HG02571 (cell line): Measurements from ENCODE around the gene ETV1.

Source experiments
- ATAC-seq: cut with Tn5 transposase; IDR thresholded peaks from one replicate; pipeline ENCODE4 v1.9.1; 2021; ENCODE audit warnings: mild to moderate bottlenecking, moderate library complexity; ENCODE audit not compliant: unreplicated experiment

The ETV1 gene

GRCh38 chr7:13886356-13886755 lies 103.1 kb downstream of the ETV1 start:
- ATAC-seq: no peak

DNA sequence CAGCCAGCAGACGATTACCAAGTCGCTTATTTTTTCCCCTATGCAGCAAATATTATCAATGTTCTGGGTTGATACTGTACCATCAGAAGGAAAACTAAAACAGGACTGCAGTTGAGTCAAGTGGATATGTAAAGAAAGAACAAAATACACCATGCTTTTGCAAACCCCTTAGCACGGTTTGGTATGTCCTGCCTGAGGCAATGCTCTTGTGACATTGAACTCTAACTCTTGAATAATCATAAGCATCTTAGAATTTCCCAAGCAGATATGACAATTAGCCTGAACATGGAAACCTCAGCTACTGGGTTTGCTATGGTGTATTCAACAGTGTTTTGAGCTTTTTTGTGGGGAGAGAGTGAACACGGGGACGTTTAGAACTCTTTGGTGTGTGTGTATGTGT lies 107.4 kb downstream of the ETV1 start:
- no peak for ATAC-seq

- ATAC-seq: no peak
These were observed 108.7 kb downstream of the ETV1 start for GRCh38 chr7:13880789-13881188.

- no peak for ATAC-seq
These were observed 109.3 kb downstream of the ETV1 start for GRCh38 chr7:13879994-13880686.

- ATAC-seq: no peak
These were observed 110.3 kb downstream of the ETV1 start for GRCh38 chr7:13879143-13879542.

- no peak for ATAC-seq
These were observed 111.3 kb downstream of the ETV1 start for GRCh38 chr7:13878154-13878553.

- no peak for ATAC-seq
These were observed 113.9 kb downstream of the ETV1 start for GRCh38 chr7:13875496-13876074.

DNA sequence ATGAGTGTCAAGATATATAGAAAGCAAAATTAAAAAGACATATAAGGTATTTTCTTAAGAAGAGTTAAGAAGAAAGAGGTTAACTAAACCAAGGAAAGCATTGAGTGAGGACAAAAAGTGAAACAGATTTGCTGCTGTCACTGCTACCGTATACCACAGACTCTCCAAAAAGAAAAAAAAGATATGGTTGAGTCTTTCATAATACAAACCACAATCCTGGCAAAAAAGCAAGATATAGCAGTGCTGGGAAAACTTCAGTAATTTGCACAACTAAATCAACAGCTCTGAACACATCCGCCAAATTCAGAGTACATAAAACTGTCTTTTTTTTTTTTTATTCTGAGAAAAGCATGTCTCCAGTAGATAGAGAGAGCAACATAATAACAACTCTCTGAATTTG lies 114.7 kb downstream of the ETV1 start:
- ATAC-seq: no peak

DNA sequence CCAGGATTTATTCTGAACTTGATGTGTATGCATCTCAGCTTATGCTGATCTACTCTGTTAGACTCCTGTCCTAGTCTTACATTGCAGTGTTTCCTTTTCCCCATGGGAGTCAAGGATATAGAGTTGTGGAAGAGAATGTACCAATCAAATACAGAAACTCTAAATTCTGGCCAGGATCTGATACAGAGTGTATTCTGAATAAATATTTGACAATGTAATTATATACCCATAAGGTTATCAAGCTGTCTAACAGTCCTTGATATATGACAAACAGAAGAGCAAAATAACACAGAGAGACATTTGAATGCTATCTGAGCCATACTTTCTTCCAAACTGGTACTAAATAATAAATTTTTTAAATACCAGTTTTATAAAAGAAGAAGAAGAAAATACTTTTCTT lies 116.8 kb downstream of the ETV1 start:
- no peak for ATAC-seq

DNA sequence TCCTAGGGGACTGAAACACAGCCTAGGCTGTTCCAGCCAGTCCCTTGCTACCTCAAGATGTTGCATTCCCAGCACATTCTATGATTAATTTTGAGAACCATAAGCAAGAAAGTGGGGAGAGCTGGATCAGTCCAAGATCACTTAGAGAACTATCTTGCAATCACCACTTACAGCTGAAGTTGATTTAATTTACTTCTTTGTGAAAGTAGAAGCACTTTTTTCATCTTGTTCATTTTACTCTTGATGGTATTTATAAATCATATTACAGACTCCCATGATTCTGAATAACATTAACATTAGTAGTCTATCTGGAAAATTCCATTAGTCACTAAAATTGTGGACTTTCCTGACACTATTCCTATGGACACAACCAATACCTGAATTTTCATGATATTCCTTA lies 118.5 kb downstream of the ETV1 start:
- ATAC-seq: no peak

GRCh38 chr7:13860734-13861133 lies 128.7 kb downstream of the ETV1 start:
- ATAC-seq: no peak

- ATAC-seq: no peak
These were observed 133.5 kb downstream of the ETV1 start for GRCh38 chr7:13856012-13856411.

DNA sequence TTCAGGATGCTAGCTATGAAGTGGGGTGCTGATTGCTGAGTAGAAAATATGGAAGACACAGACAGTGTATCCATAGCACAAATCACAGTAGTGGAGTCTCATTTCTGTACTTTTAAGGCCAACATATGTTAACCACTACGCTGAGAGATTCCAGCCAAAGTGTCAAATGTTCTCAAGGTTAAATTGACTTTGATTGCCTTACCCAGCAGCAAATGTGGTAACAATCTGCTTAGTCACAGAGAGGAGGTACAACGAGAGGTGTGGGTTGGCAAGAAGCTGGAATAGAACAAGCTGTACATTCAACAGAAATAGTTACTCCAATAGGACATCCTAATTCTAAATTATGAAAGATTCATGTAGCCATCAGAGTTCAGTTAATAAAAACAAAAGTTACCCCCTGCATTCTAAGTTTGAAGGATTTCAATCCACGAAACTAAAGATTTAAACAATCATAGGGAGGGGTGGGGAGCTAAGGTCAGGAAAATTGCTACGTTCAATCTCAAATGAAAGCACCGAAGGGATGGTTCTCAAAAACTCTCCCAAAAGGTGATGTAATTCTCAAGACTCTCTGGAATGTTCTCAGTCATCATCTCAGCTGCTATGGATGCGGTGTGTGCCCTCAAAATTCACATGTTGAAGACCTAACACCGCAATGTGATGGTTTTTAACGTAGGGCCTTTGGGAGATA lies 137.0 kb downstream of the ETV1 start:
- no peak for ATAC-seq

- ATAC-seq: no peak
These were observed 137.7 kb downstream of the ETV1 start for GRCh38 chr7:13851736-13852135.

GRCh38 chr7:13850185-13850752 lies 139.2 kb downstream of the ETV1 start:
- no peak for ATAC-seq

DNA sequence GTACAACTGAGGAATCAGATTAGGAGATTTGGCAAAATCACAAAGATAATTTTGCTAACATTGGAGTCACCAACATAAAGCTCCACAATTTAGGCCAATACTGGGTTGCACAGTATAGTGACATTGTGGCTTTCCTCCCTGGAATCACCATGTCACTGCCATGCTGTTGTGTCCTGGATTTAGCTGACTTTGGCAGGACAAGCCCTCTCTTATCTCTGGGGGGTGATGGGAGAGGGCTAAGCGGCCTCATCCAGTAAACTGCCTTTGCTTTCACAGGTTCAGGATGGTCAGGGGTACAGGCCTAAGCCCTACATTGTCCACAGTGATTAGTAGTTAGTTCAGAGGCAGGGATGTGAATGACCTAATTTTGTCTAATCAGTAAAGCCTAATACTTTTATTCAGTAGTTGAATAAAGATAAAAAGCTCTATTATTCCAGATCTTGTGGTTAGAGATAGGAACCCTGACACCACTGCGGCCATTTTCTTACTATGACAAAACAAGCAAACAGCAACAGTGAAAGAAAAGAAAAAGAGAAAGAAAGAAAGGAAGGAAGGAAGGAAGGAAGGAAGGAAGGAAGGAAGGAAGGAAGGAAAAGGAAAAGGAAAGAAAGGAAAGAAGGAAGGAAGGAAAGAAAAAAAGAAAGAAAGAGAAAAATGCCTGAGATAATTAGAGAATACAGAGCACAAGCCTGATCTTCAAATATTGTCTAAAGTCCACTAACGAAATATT lies 140.1 kb downstream of the ETV1 start:
- ATAC-seq: no peak

- no peak for ATAC-seq
These were observed 140.8 kb downstream of the ETV1 start for GRCh38 chr7:13848681-13849131.

DNA sequence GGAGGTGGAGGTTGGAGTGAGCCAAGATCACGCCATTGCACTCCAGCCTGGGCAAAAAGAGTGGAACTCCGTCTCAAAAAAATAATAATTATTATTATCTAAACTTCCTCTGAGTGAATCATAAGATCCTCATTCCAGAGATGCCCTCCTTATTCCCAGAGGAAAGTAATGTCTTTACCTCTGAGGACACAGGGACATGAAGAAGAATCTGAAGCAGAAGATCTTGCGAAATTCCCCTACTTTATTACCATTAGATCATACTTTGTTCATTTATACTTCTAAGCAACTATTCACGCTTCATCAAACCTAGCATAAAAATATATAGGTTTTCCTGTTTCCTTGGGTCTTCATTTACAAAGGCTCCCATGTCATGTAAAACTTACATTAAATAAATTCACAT lies 143.1 kb downstream of the ETV1 start:
- no peak for ATAC-seq

GRCh38 chr7:13845601-13846000 lies 143.9 kb downstream of the ETV1 start:
- no peak for ATAC-seq

DNA sequence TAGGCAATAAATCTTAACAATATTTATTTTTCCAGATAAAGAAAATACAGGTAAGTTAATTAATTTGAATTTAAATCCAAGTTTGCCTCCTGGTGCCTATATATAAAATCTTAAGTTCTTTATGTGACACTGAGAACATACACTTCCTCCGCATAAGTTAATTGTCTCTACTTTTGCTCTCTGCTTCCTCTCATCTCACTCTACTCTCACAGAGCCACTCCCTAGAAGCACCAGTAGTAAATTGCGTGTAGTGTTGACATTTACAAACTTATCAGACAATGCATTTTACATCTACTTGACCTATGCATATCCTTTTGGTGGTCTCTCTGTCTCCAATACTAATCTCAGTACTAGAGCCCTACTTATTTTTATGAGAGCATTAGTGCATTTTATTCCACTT lies 144.5 kb downstream of the ETV1 start:
- ATAC-seq: no peak

- ATAC-seq: no peak
These were observed 148.2 kb downstream of the ETV1 start for GRCh38 chr7:13841284-13841683.
